Right lobe of liver (tissue), 6 donors: ENCODE measurements around the gene KIAA2012. TPM values are rescaled to one million over a fixed set of nuclear protein-coding genes. Genes with fewer than 3 reads are reported as not detected.

ENCODE experiments used
- ATAC-seq, 4 donors: fragments of 200-7000 bp; cut with Tn5 transposase; one replicate each; pipeline ENCODE4 v1.9.1; 2020; ENCODE audit warnings: mild to moderate bottlenecking in 4 of 4, moderate library complexity in 4 of 4
- DNase-seq, 3 donors: peaks; one replicate each; pipeline ENCODE4 v3.0.0-alpha.2; 2020
- H3K27ac ChIP-seq, 3 donors: fragments of 200-600 bp; one replicate each; pipeline ENCODE4 v1.8.0; 2022
- H3K27me3 ChIP-seq, 2 donors: fragments of 200-600 bp; one replicate each; pipeline ENCODE4 v1.8.0; 2022
- H3K36me3 ChIP-seq, 4 donors: fragments of 200-600 bp; sonication (generic) in 1 of 4; one replicate each; pipeline versions ENCODE4 v1.5.1 to v1.8.0; 2017 to 2022; ENCODE audit warnings: control low read depth in 1 of 4
- H3K4me1 ChIP-seq, 4 donors: fragments of 200-600 bp; sonication (generic) in 1 of 4; one replicate each; pipeline versions ENCODE4 v1.5.1 to v1.8.0; 2017 to 2022; ENCODE audit warnings: control low read depth in 1 of 4
- H3K4me3 ChIP-seq, 3 donors: fragments of 200-600 bp; one replicate each; pipeline ENCODE4 v1.8.0; 2022
- H3K9me3 ChIP-seq, 4 donors: fragments of 200-600 bp; sonication (generic) in 1 of 4; one replicate each; pipeline versions ENCODE4 v1.5.1 to v1.8.0; 2017 to 2022; ENCODE audit warnings: control low read depth in 1 of 4
- CTCF ChIP-seq, 4 donors: fragments of 200-600 bp in 3 of 4; fragments of 450-650 bp in 1 of 4; IDR thresholded peaks; one replicate each; pipeline versions ENCODE4 v1.5.1 to v1.8.0; 2016 to 2022; ENCODE audit warnings: antibody characterized with exemption in 4 of 4, mild to moderate bottlenecking in 2 of 4
- POLR2A ChIP-seq: fragments of 450-650 bp; IDR thresholded peaks from one replicate; pipeline ENCODE4 v1.6.1; 2017; ENCODE audit warnings: antibody characterized with exemption, mild to moderate bottlenecking
- WGBS: methylation state at CpG from one replicate; pipeline ENCODE4 v1.1.6; 2018; ENCODE audit warnings: low coverage, low lambda C conversion rate; ENCODE audit not compliant: insufficient coverage; ENCODE audit errors: missing lambda C conversion rate; 5-methylcytosine and 5-hydroxymethylcytosine counted together
- intact Hi-C, 2 donors: fragments of 100-400 bp; cut with DNase I; formaldehyde crosslinking; loops; one replicate each; pipeline versions ENCODE4 v1.11.2 to v1.14.1; 2022
- total RNA-seq, 6 experiments: library from RNA; depleted of rRNA in 2 of 6; stranded (reverse); fragments of >200 nt in 2 of 6; fragmentation: NEBNext Ultra II Directional in 3 of 6; extraction: Animal tissue kit (Norgen Biotek cat#: 25700) in 3 of 6; gene quantifications; one replicate each; pipeline versions ENCODE4 v1.1.0 to v1.2.4, GENCODE V29; 2016 to 2023
- donor health status: DM: no; HTN: yes; CAD: no.
- donor health status: DM: no; HTN: no; CAD: no.
- donor health status: DM: no; HTN: no; CAD: no.
- donor health status: DM: no; HTN: yes; CAD: no.
- donor health status: DM: no; HTN: yes; CAD: no.

Gene KIAA2012
- total RNA-seq, 6 experiments from 2014 or later, result 0.11 to 0.56 (median 0.43) TPM

GRCh38 chr2:202033317-202034248 lies 39.5 kb upstream of the KIAA2012 start, which contains the start of gene FZD7:
Gene FZD7 (plus strand): TSS chr2:202033855. CDS start chr2:202034648, 793 bp downstream.
- ATAC-seq, result peak; percentile 96 to 98 (median 97)
- H3K27me3 ChIP-seq, result peaks cover 0 to 15% of the 10 kb centered on the region in 2 donors
- intact Hi-C loops, result no loop called here
- peak; percentile 57 for TF ChIP-seq POLR2A
- peak in 1 of 4 donors; percentile 3 for TF ChIP-seq CTCF (IDR thresholded peaks at IDR 0.05)
- H3K9me3 ChIP-seq, result no peaks in the 10 kb centered on the region
- peak within 1 kb of the TSS; percentile 61 to 87 (median 71) for H3K4me3 ChIP-seq
- H3K4me1 ChIP-seq, result peaks cover 0 to 21% (median 0%) of the 10 kb centered on the region in 4 donors
- H3K27ac ChIP-seq, result peak within 1 kb of the TSS; percentile 59 to 67 (median 59)
- H3K36me3 ChIP-seq, result no peaks in the 10 kb centered on the region
- WGBS, result under 1% methylated on average over 43 of the region's 109 CpGs
- DNase-seq, result peak; percentile 93 to 95 (median 94)

GRCh38 chr2:202034249-202035088 lies 38.6 kb upstream of the KIAA2012 start:
- Histone ChIP-seq H3K4me1 (peaks cover 0 to 21% (median 0%) of the 10 kb centered on the region in 4 donors), H3K36me3 (no peaks in the 10 kb centered on the region), H3K4me3 (peak overlapping the region; percentile 59 to 87 (median 71)), H3K9me3 (no peaks in the 10 kb centered on the region), H3K27me3 (peaks cover 0 to 15% of the 10 kb centered on the region in 2 donors), H3K27ac (peak overlapping the region; percentile 44 to 64 (median 59))
- no peak for TF ChIP-seq POLR2A
- no peak for TF ChIP-seq CTCF (IDR thresholded peaks at IDR 0.05)
- intact Hi-C loops, result no loop called here
- no peak for DNase-seq
- peak in 3 of 4 donors; percentile 3 to 15 (median 6) for ATAC-seq
- under 1% methylated on average over 26 of the region's 105 CpGs for WGBS

- WGBS, result 18% methylated on average over 11 of the region's 78 CpGs
- H3K36me3 ChIP-seq, result no peaks in the 10 kb centered on the region
- DNase-seq, result peak in 2 of 3 donors; percentile 47 to 60
- intact Hi-C loops, result no loop called here
- no peak overlapping the region for H3K27ac ChIP-seq
- H3K4me1 ChIP-seq, result peaks cover 0 to 21% (median 0%) of the 10 kb centered on the region in 4 donors
- TF ChIP-seq CTCF (IDR thresholded peaks at IDR 0.05) (peak; percentile 11 to 31 (median 18)), POLR2A (no peak)
- no peak for ATAC-seq
- peaks cover 0 to 15% of the 10 kb centered on the region in 2 donors for H3K27me3 ChIP-seq
- H3K9me3 ChIP-seq, result no peaks in the 10 kb centered on the region
- peak overlapping the region; percentile 59 to 87 (median 71) for H3K4me3 ChIP-seq
Measured at GRCh38 chr2:202035089-202035940, 37.7 kb upstream of the KIAA2012 start.
